BJ (cell line): ENCODE data around the gene PLSCR4. TPM values are rescaled to one million over a fixed set of nuclear protein-coding genes. Genes with fewer than 3 reads are reported as not detected.

Source experiments
- CTCF ChIA-PET: fragments of 350-600 bp; formaldehyde crosslinking; extraction: SDS; loops from one replicate; lab custom pipeline; 2021; ENCODE audit warnings: antibody characterized with exemption, inconsistent platforms; lab: Yijun Ruan, JAX
- POLR2A ChIA-PET: fragments of 300-600 bp; sonication (Branson Sonifier 250); formaldehyde crosslinking; extraction: SDS; loops from one replicate; lab custom pipeline; 2021; ENCODE audit warnings: antibody characterized with exemption; lab: Charles Lee
- DNase-seq: peaks from one replicate; pipeline ENCODE4 v3.0.0-alpha.2; 2011; ENCODE audit warnings: low read depth
- H3K27me3 ChIP-seq: 2 replicates; pipeline ENCODE4 v1.6.0; 2011; ENCODE audit warnings: low read length; ENCODE audit not compliant: control insufficient read depth, insufficient read depth
- H3K36me3 ChIP-seq: 2 replicates; pipeline ENCODE4 v1.5.1; 2011; ENCODE audit warnings: low read length; ENCODE audit not compliant: control insufficient read depth, insufficient read depth
- H3K4me3 ChIP-seq: 2 replicates; pipeline ENCODE4 v1.5.1; 2011; ENCODE audit warnings: low read depth, mild to moderate bottlenecking, control low read depth, low read length
- polyA plus RNA-seq: library from polyadenylated mRNA; depleted of rRNA; stranded (reverse); fragments of >200 nt; gene quantifications from 2 replicates; pipeline ENCODE4 v1.2.3, GENCODE V29; 2011
- TF ChIP-seq, protein P1 (sequence below): IDR thresholded peaks from 2 replicates; pipeline ENCODE4 v1.5.1; 2011; ENCODE audit warnings: low read depth, mild to moderate bottlenecking, control low read depth, inconsistent platforms, low read length, moderate library complexity; ENCODE audit not compliant: insufficient read depth

PLSCR4 gene
- polyA plus RNA-seq, 1 experiment = 28.4 TPM

DNA sequence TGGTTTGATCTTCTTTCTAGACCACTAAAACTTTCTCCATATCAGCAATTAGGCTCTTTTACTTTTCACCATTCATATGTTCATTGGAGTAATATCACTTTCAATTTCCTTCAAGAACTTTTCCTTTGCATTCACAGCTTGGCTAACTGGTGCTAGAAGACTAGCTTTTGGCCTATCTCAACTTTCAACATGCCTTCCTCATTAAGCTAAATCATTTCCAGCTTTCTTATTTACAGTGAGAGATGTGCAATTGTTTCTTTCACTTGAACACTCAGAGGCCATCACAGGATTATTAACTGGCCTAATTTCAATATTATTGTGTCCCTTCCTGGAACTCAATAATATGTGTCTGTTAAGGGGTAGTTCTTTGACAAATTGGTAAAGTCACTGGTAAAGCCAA lies 47.1 kb downstream of the PLSCR4 start:
- CTCF ChIA-PET = interaction anchor here (0.6 to 1.9 kb wide), 4 partner anchors 15 to 374 kb away, joined by 3 to 6 read pairs (median 4); no protein-coding TSS in a partner anchor
- Histone ChIP-seq H3K36me3 (no peaks in the 10 kb centered on the region; the same call in 1 of the 2 replicates), H3K4me3 (no peak overlapping the region), H3K27me3 (no peaks in the 10 kb centered on the region)
- TF ChIP-seq, protein P1, sequence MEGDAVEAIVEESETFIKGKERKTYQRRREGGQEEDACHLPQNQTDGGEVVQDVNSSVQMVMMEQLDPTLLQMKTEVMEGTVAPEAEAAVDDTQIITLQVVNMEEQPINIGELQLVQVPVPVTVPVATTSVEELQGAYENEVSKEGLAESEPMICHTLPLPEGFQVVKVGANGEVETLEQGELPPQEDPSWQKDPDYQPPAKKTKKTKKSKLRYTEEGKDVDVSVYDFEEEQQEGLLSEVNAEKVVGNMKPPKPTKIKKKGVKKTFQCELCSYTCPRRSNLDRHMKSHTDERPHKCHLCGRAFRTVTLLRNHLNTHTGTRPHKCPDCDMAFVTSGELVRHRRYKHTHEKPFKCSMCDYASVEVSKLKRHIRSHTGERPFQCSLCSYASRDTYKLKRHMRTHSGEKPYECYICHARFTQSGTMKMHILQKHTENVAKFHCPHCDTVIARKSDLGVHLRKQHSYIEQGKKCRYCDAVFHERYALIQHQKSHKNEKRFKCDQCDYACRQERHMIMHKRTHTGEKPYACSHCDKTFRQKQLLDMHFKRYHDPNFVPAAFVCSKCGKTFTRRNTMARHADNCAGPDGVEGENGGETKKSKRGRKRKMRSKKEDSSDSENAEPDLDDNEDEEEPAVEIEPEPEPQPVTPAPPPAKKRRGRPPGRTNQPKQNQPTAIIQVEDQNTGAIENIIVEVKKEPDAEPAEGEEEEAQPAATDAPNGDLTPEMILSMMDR = no peak
- POLR2A ChIA-PET = no interaction called here
- DNase-seq = no peak

GRCh38 chr3:146200461-146201220 lies 50.3 kb downstream of the PLSCR4 start:
- Histone ChIP-seq H3K27me3 (no peaks in the 10 kb centered on the region), H3K36me3 (no peaks in the 10 kb centered on the region), H3K4me3 (no peak overlapping the region)
- TF ChIP-seq, protein P1 = no peak
- ChIA-PET CTCF (interaction anchor here (0.6 to 2.1 kb wide), 5 partner anchors 11 to 127 kb away, joined by 3 to 10 read pairs (median 5); no protein-coding TSS in a partner anchor), POLR2A (no interaction called here)
- DNase-seq = no peak

DNA sequence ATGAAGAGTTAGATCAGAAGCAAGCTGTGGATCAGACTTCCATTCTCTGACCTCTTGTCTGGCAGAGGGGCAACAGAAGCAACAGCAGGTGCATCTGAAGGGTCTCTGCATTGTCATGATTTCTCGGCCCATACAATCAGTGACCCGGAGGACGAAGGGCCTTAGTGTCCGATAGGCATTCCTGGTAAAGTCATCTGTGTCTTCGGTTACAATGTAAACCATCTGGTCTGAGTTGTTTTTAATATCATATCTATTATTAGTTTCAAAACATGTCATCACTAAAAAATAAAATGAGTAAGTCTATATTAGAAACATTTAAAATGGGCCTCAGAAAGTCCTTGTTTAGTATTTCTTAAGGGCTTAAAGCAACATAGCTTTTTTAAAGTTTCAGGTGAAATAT lies 51.1 kb downstream of the PLSCR4 start:
- CTCF ChIA-PET = interaction anchor here (0.9 to 2.1 kb wide), 3 partner anchors 10 to 18 kb away, joined by 3 to 10 read pairs (median 5); no protein-coding TSS in a partner anchor

GRCh38 chr3:146196789-146197188 lies 54.1 kb downstream of the PLSCR4 start:
- no peaks in the 10 kb centered on the region for H3K27me3 ChIP-seq
- POLR2A ChIA-PET = no interaction called here
- DNase-seq = no peak
- TF ChIP-seq, protein P1 = no peak
- CTCF ChIA-PET = interaction anchor here (3.2 kb wide), 1 partner anchor 130 kb away, joined by 14 read pairs; no protein-coding TSS in a partner anchor
- peaks cover 4% of the 10 kb centered on the region for H3K36me3 ChIP-seq
- no peak overlapping the region for H3K4me3 ChIP-seq

More for the DNA sequence above, 51.1 kb downstream of the PLSCR4 start:
- no peak overlapping the region for H3K4me3 ChIP-seq
- no peak for DNase-seq
- TF ChIP-seq, protein P1 = no peak
- no peaks in the 10 kb centered on the region for H3K27me3 ChIP-seq
- H3K36me3 ChIP-seq = peaks cover 4% of the 10 kb centered on the region
- POLR2A ChIA-PET = no interaction called here

DNA sequence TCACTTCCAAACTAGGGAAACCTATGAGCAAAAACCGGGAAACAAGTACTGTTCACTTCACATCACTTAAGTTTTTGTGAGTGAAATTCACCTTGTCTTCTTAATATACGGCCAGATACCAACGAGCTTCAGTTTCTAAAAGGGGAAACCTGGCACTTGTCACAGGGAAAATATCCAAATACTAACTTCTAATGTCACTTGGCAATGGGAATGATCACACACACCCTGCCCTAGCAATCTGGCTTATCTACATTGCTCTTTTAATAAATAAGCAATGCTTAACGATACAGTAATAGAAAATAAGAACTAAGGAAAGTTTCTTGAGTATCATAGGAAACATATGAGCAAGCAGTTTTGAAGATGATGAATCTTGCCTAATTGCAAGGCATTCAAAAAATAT lies 55.3 kb downstream of the PLSCR4 start:
- H3K27me3 ChIP-seq = no peaks in the 10 kb centered on the region
- H3K4me3 ChIP-seq = no peak overlapping the region
- no peak for DNase-seq
- TF ChIP-seq, protein P1 = no peak
- ChIA-PET POLR2A (no interaction called here), CTCF (interaction anchor here (3.2 kb wide), 1 partner anchor 132 kb away, joined by 14 read pairs; no protein-coding TSS in a partner anchor)
- peaks cover 4% of the 10 kb centered on the region for H3K36me3 ChIP-seq
